ENCODE data around the gene NUAK1.
"Not testable (repeated sequence)": the region's sequence is repeated elsewhere in the genome, so short reads cannot be mapped to it uniquely, and the experiment has no call there.

NUAK1 gene

GRCh38 chr12:106145539-106146447 lies 7.0 kb upstream of the NUAK1 start:
- Histone ChIP-seq H3K27ac (no peak overlapping the region), H3K27me3 (ENCODE audit: insufficient read depth, low read depth, severe bottlenecking) (no peaks in the 10 kb centered on the region), H3K9me3 (ENCODE audit: severe bottlenecking) (no peaks in the 10 kb centered on the region), H3K36me3 (no peaks in the 10 kb centered on the region), H3K4me3 (ENCODE audit: low read depth, low read length) (no peak overlapping the region)
- no peak for DNase-seq
- no peak for TF ChIP-seq CTCF (IDR thresholded peaks at IDR 0.05; ENCODE audit: low read depth, low read length)

GRCh38 chr12:106144847-106145246 lies 6.1 kb upstream of the NUAK1 start:
- TF ChIP-seq CTCF (IDR thresholded peaks at IDR 0.05; ENCODE audit: low read depth, low read length): no peak
- Histone ChIP-seq H3K27me3 (ENCODE audit: insufficient read depth, low read depth, severe bottlenecking) (no peaks in the 10 kb centered on the region), H3K4me3 (ENCODE audit: low read depth, low read length) (no peak overlapping the region), H3K9me3 (ENCODE audit: severe bottlenecking) (no peaks in the 10 kb centered on the region), H3K36me3 (no peaks in the 10 kb centered on the region), H3K27ac (no peak overlapping the region)
- DNase-seq: no peak

- H3K4me3 ChIP-seq (ENCODE audit: low read depth, low read length): no peak overlapping the region
- no peak overlapping the region for H3K27ac ChIP-seq
- no peak for TF ChIP-seq CTCF (IDR thresholded peaks at IDR 0.05; ENCODE audit: low read depth, low read length)
- peaks cover 9% of the 10 kb centered on the region for H3K27me3 ChIP-seq (ENCODE audit: insufficient read depth, low read depth, severe bottlenecking)
- H3K9me3 ChIP-seq (ENCODE audit: severe bottlenecking): no peaks in the 10 kb centered on the region
- no peak for DNase-seq
- H3K36me3 ChIP-seq: no peaks in the 10 kb centered on the region
Observed at GRCh38 chr12:106142591-106143261, 4.0 kb upstream of the NUAK1 start.

- not testable (repeated sequence) for H3K9me3 ChIP-seq (ENCODE audit: severe bottlenecking); DNase-seq; H3K36me3 ChIP-seq; H3K4me3 ChIP-seq (ENCODE audit: low read depth, low read length); H3K27ac ChIP-seq
- H3K27me3 ChIP-seq (ENCODE audit: insufficient read depth, low read depth, severe bottlenecking): peaks cover 17% of the 10 kb centered on the region
Observed at GRCh38 chr12:106141920-106142319, 3.2 kb upstream of the NUAK1 start.

GRCh38 chr12:106141452-106141851 lies 2.7 kb upstream of the NUAK1 start:
- DNase-seq: no peak
- Histone ChIP-seq H3K4me3 (ENCODE audit: low read depth, low read length) (no peak overlapping the region), H3K36me3 (no peaks in the 10 kb centered on the region), H3K9me3 (ENCODE audit: severe bottlenecking) (no peaks in the 10 kb centered on the region), H3K27ac (no peak overlapping the region), H3K27me3 (ENCODE audit: insufficient read depth, low read depth, severe bottlenecking) (peaks cover 22% of the 10 kb centered on the region)
- no peak for TF ChIP-seq CTCF (IDR thresholded peaks at IDR 0.05; ENCODE audit: low read depth, low read length)

- no peak overlapping the region for H3K27ac ChIP-seq
- H3K9me3 ChIP-seq (ENCODE audit: severe bottlenecking): no peaks in the 10 kb centered on the region
- TF ChIP-seq CTCF (IDR thresholded peaks at IDR 0.05; ENCODE audit: low read depth, low read length): no peak
- H3K4me3 ChIP-seq (ENCODE audit: low read depth, low read length): no peak overlapping the region
- H3K27me3 ChIP-seq (ENCODE audit: insufficient read depth, low read depth, severe bottlenecking): peaks cover 24% of the 10 kb centered on the region
- no peak for DNase-seq
- no peaks in the 10 kb centered on the region for H3K36me3 ChIP-seq
Observed at GRCh38 chr12:106141003-106141402, 2.2 kb upstream of the NUAK1 start.

Measured in WERI-Rb-1 (cell line).